NCI-H748 (cell line): Measurements from ENCODE around the gene EIF4E.
"Not testable (repeated sequence)": the region's sequence is repeated elsewhere in the genome, so short reads cannot be mapped to it uniquely, and the experiment has no call there.

Source experiments
- DNase-seq: peaks from one replicate; lab custom pipeline; 2025; ENCODE audit not compliant: unreplicated experiment; lab: John Stamatoyannopoulos, UW

Gene EIF4E

GRCh38 chr4:98928505-98929340 is at the start of gene EIF4E:
TSS of gene EIF4E (minus strand) at chr4:98929133. CDS start at chr4:98929112, 21 bp downstream.
- DNase-seq: peak; percentile 97

GRCh38 chr4:98977557-98977956 is 48.6 kb upstream of the EIF4E start:
- no peak for DNase-seq

GRCh38 chr4:98976716-98977115 is 47.8 kb upstream of the EIF4E start:
- no peak for DNase-seq

- no peak for DNase-seq
Measured at GRCh38 chr4:98969878-98970785, 41.2 kb upstream of the EIF4E start.

- DNase-seq: no peak
Measured at GRCh38 chr4:98967786-98968329, 38.9 kb upstream of the EIF4E start.

- DNase-seq: no peak
Measured at GRCh38 chr4:98966926-98967325, 38.0 kb upstream of the EIF4E start.

GRCh38 chr4:98963538-98964433 is 34.9 kb upstream of the EIF4E start:
- no peak for DNase-seq

- no peak for DNase-seq
Measured at GRCh38 chr4:98961770-98962169, 32.8 kb upstream of the EIF4E start.

- no peak for DNase-seq
Measured at GRCh38 chr4:98959411-98959810, 30.5 kb upstream of the EIF4E start.

- no peak for DNase-seq
Measured at GRCh38 chr4:98958065-98958464, 29.1 kb upstream of the EIF4E start.

- DNase-seq: no peak
Measured at GRCh38 chr4:98955229-98955628, 26.3 kb upstream of the EIF4E start.

- DNase-seq: no peak
Measured at GRCh38 chr4:98951710-98952109, 22.8 kb upstream of the EIF4E start.

- DNase-seq: no peak
Measured at GRCh38 chr4:98950925-98951324, 22.0 kb upstream of the EIF4E start.

- DNase-seq: no peak
Measured at GRCh38 chr4:98946359-98946758, 17.4 kb upstream of the EIF4E start.

- no peak for DNase-seq
Measured at GRCh38 chr4:98945297-98945850, 16.4 kb upstream of the EIF4E start.

GRCh38 chr4:98939892-98940298 is 11.0 kb upstream of the EIF4E start:
- peak; percentile 25 for DNase-seq

- no peak for DNase-seq
Measured at GRCh38 chr4:98939438-98939837, 10.5 kb upstream of the EIF4E start.

GRCh38 chr4:98937986-98938720 is 9.2 kb upstream of the EIF4E start:
- DNase-seq: no peak

GRCh38 chr4:98935633-98936032 is 6.7 kb upstream of the EIF4E start:
- DNase-seq: no peak

GRCh38 chr4:98934851-98935250 is 5.9 kb upstream of the EIF4E start:
- not testable (repeated sequence) for DNase-seq
